SK-N-SH treated with all-trans-retinoic acid at 6 μM for 48 hours (cell line): ENCODE data around the gene PPP2R3B.

Experiments
- ATAC-seq: fragments of 200-7000 bp; cut with Tn5 transposase; 3 replicates; pipeline ENCODE4 v1.9.1; 2020; ENCODE audit warnings: mild to moderate bottlenecking, moderate library complexity
- ARNTL ChIP-seq: fragments of 450-650 bp; formaldehyde crosslinking; IDR thresholded peaks from 2 replicates; pipeline ENCODE4 v1.5.0; 2020; ENCODE audit warnings: low read depth, mild to moderate bottlenecking, moderate library complexity, borderline replicate concordance
- BACH2 ChIP-seq: fragments of 250-450 bp; sonication (Bioruptor Pico); IDR thresholded peaks from 2 replicates; pipeline ENCODE4 v1.9.0; 2021; ENCODE audit warnings: mild to moderate bottlenecking, borderline replicate concordance
- CREB5 ChIP-seq: fragments of 250-450 bp; sonication (Bioruptor Pico); IDR thresholded peaks from 2 replicates; pipeline ENCODE4 v1.5.1; 2020; ENCODE audit warnings: low read depth, mild to moderate bottlenecking, moderate library complexity
- CSDC2 ChIP-seq: fragments of 250-450 bp; sonication (Bioruptor Pico); IDR thresholded peaks from 2 replicates; pipeline ENCODE4 v1.5.0; 2020; ENCODE audit warnings: mild to moderate bottlenecking, moderate library complexity
- CSRNP3 ChIP-seq: fragments of 250-450 bp; sonication (Bioruptor Pico); IDR thresholded peaks from 2 replicates; pipeline ENCODE4 v1.5.1; 2021; ENCODE audit warnings: mild to moderate bottlenecking, moderate library complexity
- ESRRG ChIP-seq: fragments of 250-450 bp; sonication (Bioruptor Pico); IDR thresholded peaks from 2 replicates; pipeline ENCODE4 v1.6.1; 2021; ENCODE audit warnings: mild to moderate bottlenecking
- GLIS3 ChIP-seq: fragments of 250-450 bp; sonication (Bioruptor Pico); IDR thresholded peaks from 2 replicates; pipeline ENCODE4 v1.5.0; 2020; ENCODE audit warnings: mild to moderate bottlenecking, moderate library complexity
- ISL1 ChIP-seq: fragments of 250-450 bp; sonication (Bioruptor Pico); IDR thresholded peaks from 2 replicates; pipeline ENCODE4 v2.1.2; 2022; ENCODE audit warnings: mild to moderate bottlenecking, moderate library complexity
- OSR1 ChIP-seq: fragments of 250-450 bp; sonication (Bioruptor Pico); IDR thresholded peaks from 2 replicates; pipeline ENCODE4 v1.8.0; 2022; ENCODE audit warnings: moderate library complexity, mild to moderate bottlenecking, inconsistent platforms
- PATZ1 ChIP-seq: fragments of 250-450 bp; sonication (Bioruptor Pico); IDR thresholded peaks from 2 replicates; pipeline ENCODE4 v1.8.0; 2020; ENCODE audit warnings: mild to moderate bottlenecking, moderate library complexity, borderline replicate concordance
- POU6F1 ChIP-seq: fragments of 250-450 bp; sonication (Bioruptor Pico); IDR thresholded peaks from 2 replicates; pipeline ENCODE4 v1.8.0; 2021; ENCODE audit warnings: low read depth, mild to moderate bottlenecking, moderate library complexity, borderline replicate concordance
- PPARA ChIP-seq: fragments of 250-450 bp; sonication (Bioruptor Pico); IDR thresholded peaks from 2 replicates; pipeline ENCODE4 v1.5.0; 2020; ENCODE audit warnings: mild to moderate bottlenecking, borderline replicate concordance
- RARB ChIP-seq: fragments of 250-450 bp; sonication (Bioruptor Pico); IDR thresholded peaks from 2 replicates; pipeline ENCODE4 v1.8.0; 2021; ENCODE audit warnings: mild to moderate bottlenecking, moderate library complexity
- SNAI2 ChIP-seq: fragments of 250-450 bp; sonication (Bioruptor Pico); IDR thresholded peaks from 2 replicates; pipeline ENCODE4 v1.5.0; 2020; ENCODE audit warnings: mild to moderate bottlenecking, moderate library complexity
- TCF4 ChIP-seq: fragments of 250-450 bp; sonication (Bioruptor Pico); IDR thresholded peaks from 2 replicates; pipeline ENCODE4 v1.8.0; 2021; ENCODE audit warnings: mild to moderate bottlenecking, moderate library complexity, borderline replicate concordance
- TOX ChIP-seq: fragments of 250-450 bp; sonication (Bioruptor Pico); IDR thresholded peaks from 2 replicates; pipeline ENCODE4 v1.8.0; 2021; ENCODE audit warnings: mild to moderate bottlenecking, moderate library complexity, borderline replicate concordance
- TSHZ2 ChIP-seq: fragments of 250-450 bp; sonication (Bioruptor Pico); IDR thresholded peaks from 2 replicates; pipeline ENCODE4 v1.5.0; 2020; ENCODE audit warnings: mild to moderate bottlenecking, moderate library complexity
- ZC3H10 ChIP-seq: fragments of 250-450 bp; sonication (Bioruptor Pico); IDR thresholded peaks from 2 replicates; pipeline ENCODE4 v1.5.1; 2021; ENCODE audit warnings: mild to moderate bottlenecking, moderate library complexity
- ZFP3 ChIP-seq: fragments of 250-450 bp; sonication (Bioruptor Pico); IDR thresholded peaks from 2 replicates; pipeline ENCODE4 v1.5.0; 2020; ENCODE audit warnings: mild to moderate bottlenecking, moderate library complexity
- ZFP30 ChIP-seq: fragments of 450-650 bp; formaldehyde crosslinking; IDR thresholded peaks from 2 replicates; pipeline ENCODE4 v1.5.0; 2022; ENCODE audit warnings: mild to moderate bottlenecking, moderate library complexity
- ZNF565 ChIP-seq: fragments of 450-650 bp; formaldehyde crosslinking; conservative IDR thresholded peaks from 2 replicates; pipeline ENCODE4 v1.5.0; 2020; ENCODE audit warnings: low read depth, mild to moderate bottlenecking, moderate library complexity
- ZNF8 ChIP-seq: fragments of 450-650 bp; formaldehyde crosslinking; IDR thresholded peaks from 2 replicates; pipeline ENCODE4 v1.5.0; 2020; ENCODE audit warnings: mild to moderate bottlenecking, moderate library complexity

PPP2R3B gene

GRCh38 chrX:337331-337831 is 49.3 kb downstream of the PPP2R3B start:
- ATAC-seq = no peak
- TF ChIP-seq ZFP30 (CRISPR knock-in tag) = no peak
- no peak for TF ChIP-seq PPARA
- no peak for TF ChIP-seq POU6F1 (CRISPR knock-in tag)
- no peak for TF ChIP-seq ZNF565 (CRISPR knock-in tag)
- no peak for TF ChIP-seq CSDC2 (CRISPR knock-in tag)
- TF ChIP-seq GLIS3 (CRISPR knock-in tag) = no peak
- no peak for TF ChIP-seq CREB5
- no peak for TF ChIP-seq ESRRG (CRISPR knock-in tag)
- TF ChIP-seq TOX (CRISPR knock-in tag) = no peak
- no peak for TF ChIP-seq RARB (CRISPR knock-in tag)
- no peak for TF ChIP-seq ISL1
- TF ChIP-seq TCF4 (CRISPR knock-in tag) = no peak
- no peak for TF ChIP-seq SNAI2 (CRISPR knock-in tag)
- TF ChIP-seq TSHZ2 = no peak
- no peak for TF ChIP-seq ZFP3 (CRISPR knock-in tag)
- no peak for TF ChIP-seq OSR1
- TF ChIP-seq ZNF8 (CRISPR knock-in tag) = no peak
- TF ChIP-seq ZC3H10 (CRISPR knock-in tag) = no peak
- TF ChIP-seq PATZ1 (CRISPR knock-in tag) = no peak
- no peak for TF ChIP-seq ARNTL (CRISPR knock-in tag)

GRCh38 chrX:336227-336626 is 50.5 kb downstream of the PPP2R3B start:
- no peak for TF ChIP-seq OSR1
- TF ChIP-seq, all 23 proteins: peak for 0
- no peak for ATAC-seq

GRCh38 chrX:335758-336155 is 51.0 kb downstream of the PPP2R3B start:
- TF ChIP-seq POU6F1 (CRISPR knock-in tag) (no peak), ZFP30 (CRISPR knock-in tag) (no peak), BACH2 (CRISPR knock-in tag) (no peak), PATZ1 (CRISPR knock-in tag) (no peak), CSRNP3 (no peak), TCF4 (CRISPR knock-in tag) (no peak), SNAI2 (CRISPR knock-in tag) (no peak), TOX (CRISPR knock-in tag) (no peak), ARNTL (CRISPR knock-in tag) (no peak)
- TF ChIP-seq, all 23 proteins: peak for 0
- no peak for ATAC-seq
